Esophagus muscularis mucosa (tissue), 3 donors: Measurements from ENCODE around the gene OTX2.

ENCODE experiments used
- POLR2A ChIP-seq: fragments of 450-650 bp; IDR thresholded peaks from one replicate; pipeline ENCODE4 v1.6.1; 2017; ENCODE audit warnings: antibody characterized with exemption, moderate library complexity, mild to moderate bottlenecking, low read depth
- TF ChIP-seq, protein P1 (sequence below), 3 experiments: fragments of 200-600 bp in 2 of 3; fragments of 450-650 bp in 1 of 3; sonication (generic) in 2 of 3; IDR thresholded peaks; one replicate each; pipeline ENCODE4 v1.5.1; 2017 to 2019; ENCODE audit warnings: antibody characterized with exemption in 3 of 3, mild to moderate bottlenecking in 2 of 3, moderate library complexity in 1 of 3

DNA sequence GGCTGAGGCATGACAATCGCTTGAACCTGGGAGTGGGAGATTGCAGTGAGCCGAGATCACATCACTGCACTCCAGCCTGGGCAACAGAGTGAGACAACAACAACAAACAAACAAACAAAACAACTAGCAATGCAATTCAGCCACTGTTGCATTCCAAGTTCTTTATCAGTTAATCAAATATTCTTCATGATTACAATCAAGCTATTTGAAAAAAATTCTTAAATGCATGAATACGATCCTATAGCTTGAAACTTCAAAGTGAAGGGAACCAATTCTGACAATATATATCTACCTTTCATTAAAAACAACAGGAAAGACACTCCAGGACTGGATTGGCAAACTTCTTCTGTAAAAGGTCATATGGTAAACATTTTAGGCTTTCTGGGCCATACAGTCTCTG is 31.3 kb upstream of the OTX2 start:
- no peak for TF ChIP-seq POLR2A
- TF ChIP-seq, protein P1, sequence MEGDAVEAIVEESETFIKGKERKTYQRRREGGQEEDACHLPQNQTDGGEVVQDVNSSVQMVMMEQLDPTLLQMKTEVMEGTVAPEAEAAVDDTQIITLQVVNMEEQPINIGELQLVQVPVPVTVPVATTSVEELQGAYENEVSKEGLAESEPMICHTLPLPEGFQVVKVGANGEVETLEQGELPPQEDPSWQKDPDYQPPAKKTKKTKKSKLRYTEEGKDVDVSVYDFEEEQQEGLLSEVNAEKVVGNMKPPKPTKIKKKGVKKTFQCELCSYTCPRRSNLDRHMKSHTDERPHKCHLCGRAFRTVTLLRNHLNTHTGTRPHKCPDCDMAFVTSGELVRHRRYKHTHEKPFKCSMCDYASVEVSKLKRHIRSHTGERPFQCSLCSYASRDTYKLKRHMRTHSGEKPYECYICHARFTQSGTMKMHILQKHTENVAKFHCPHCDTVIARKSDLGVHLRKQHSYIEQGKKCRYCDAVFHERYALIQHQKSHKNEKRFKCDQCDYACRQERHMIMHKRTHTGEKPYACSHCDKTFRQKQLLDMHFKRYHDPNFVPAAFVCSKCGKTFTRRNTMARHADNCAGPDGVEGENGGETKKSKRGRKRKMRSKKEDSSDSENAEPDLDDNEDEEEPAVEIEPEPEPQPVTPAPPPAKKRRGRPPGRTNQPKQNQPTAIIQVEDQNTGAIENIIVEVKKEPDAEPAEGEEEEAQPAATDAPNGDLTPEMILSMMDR (IDR thresholded peaks at IDR 0.05) = no peak
